HL-60 (cell line): Measurements from ENCODE around the gene CBLN3.

ENCODE experiments used
- DNase-seq, 2 experiments: peaks; one replicate each; pipeline ENCODE4 v3.0.0-alpha.2; 2010 to 2020; ENCODE audit warnings: low read depth in 1 of 2, low spot score in 1 of 2
- H3K27ac ChIP-seq: fragments of 250-450 bp; sonication (Bioruptor Pico); replicated peaks from 2 replicates; pipeline ENCODE4 v1.5.1; 2020; ENCODE audit warnings: mild to moderate bottlenecking, moderate library complexity
- H3K27me3 ChIP-seq: fragments of 250-450 bp; sonication (Bioruptor Pico); 2 replicates; pipeline ENCODE4 v1.5.1; 2021; ENCODE audit warnings: mild to moderate bottlenecking, moderate library complexity; ENCODE audit not compliant: insufficient read depth, poor library complexity, severe bottlenecking
- H3K4me3 ChIP-seq: replicated peaks from 2 replicates; pipeline ENCODE4 v1.5.1; 2011; ENCODE audit warnings: mild to moderate bottlenecking, control low read depth, low read length; ENCODE audit not compliant: insufficient read depth
- GABPA ChIP-seq: IDR thresholded peaks from 2 replicates; pipeline ENCODE4 v1.6.1; 2012; ENCODE audit warnings: low read depth
- POLR2AphosphoS5 ChIP-seq: IDR thresholded peaks from 2 replicates; pipeline ENCODE4 v1.6.1; 2012; ENCODE audit warnings: low read depth
- REST ChIP-seq: IDR thresholded peaks from 2 replicates; pipeline ENCODE4 v1.6.1; 2012; ENCODE audit warnings: low read depth; ENCODE audit not compliant: insufficient replicate concordance
- SPI1 ChIP-seq: IDR thresholded peaks from 2 replicates; pipeline ENCODE4 v1.6.1; 2012; ENCODE audit warnings: low read depth, mild to moderate bottlenecking, borderline replicate concordance
- TF ChIP-seq, protein P1 (sequence below): IDR thresholded peaks from one replicate; pipeline ENCODE4 v1.5.1; 2011; ENCODE audit warnings: low read length, control low read depth, inconsistent platforms; ENCODE audit not compliant: insufficient read depth

CBLN3 gene

DNA sequence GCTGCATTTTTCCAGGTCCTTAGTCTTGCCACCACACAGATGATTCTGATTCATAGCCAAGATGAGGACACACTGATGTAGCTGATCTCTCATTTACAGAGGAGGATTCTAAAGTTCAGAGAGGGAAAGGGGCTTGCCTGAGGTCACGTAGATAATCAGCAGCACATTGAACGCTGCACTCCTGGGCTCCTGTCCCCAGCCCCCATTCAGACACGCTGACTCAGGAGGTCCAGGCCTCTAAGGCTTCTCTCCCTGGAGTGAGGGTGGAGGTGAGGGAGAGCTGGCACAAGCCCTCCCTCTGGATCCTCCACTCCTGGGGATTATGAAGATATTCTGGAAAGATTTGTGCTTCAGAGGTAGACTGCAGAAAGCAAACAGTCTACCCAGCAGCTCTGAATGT is 51.1 kb downstream of the CBLN3 start:
- H3K27me3 ChIP-seq: no peaks in the 10 kb centered on the region
- no peak overlapping the region for H3K27ac ChIP-seq
- DNase-seq: no peak
- TF ChIP-seq POLR2AphosphoS5: no peak
- TF ChIP-seq, protein P1, sequence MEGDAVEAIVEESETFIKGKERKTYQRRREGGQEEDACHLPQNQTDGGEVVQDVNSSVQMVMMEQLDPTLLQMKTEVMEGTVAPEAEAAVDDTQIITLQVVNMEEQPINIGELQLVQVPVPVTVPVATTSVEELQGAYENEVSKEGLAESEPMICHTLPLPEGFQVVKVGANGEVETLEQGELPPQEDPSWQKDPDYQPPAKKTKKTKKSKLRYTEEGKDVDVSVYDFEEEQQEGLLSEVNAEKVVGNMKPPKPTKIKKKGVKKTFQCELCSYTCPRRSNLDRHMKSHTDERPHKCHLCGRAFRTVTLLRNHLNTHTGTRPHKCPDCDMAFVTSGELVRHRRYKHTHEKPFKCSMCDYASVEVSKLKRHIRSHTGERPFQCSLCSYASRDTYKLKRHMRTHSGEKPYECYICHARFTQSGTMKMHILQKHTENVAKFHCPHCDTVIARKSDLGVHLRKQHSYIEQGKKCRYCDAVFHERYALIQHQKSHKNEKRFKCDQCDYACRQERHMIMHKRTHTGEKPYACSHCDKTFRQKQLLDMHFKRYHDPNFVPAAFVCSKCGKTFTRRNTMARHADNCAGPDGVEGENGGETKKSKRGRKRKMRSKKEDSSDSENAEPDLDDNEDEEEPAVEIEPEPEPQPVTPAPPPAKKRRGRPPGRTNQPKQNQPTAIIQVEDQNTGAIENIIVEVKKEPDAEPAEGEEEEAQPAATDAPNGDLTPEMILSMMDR: no peak
- no peak for TF ChIP-seq GABPA
- no peak for TF ChIP-seq SPI1
- no peak for TF ChIP-seq REST
- no peak overlapping the region for H3K4me3 ChIP-seq

DNA sequence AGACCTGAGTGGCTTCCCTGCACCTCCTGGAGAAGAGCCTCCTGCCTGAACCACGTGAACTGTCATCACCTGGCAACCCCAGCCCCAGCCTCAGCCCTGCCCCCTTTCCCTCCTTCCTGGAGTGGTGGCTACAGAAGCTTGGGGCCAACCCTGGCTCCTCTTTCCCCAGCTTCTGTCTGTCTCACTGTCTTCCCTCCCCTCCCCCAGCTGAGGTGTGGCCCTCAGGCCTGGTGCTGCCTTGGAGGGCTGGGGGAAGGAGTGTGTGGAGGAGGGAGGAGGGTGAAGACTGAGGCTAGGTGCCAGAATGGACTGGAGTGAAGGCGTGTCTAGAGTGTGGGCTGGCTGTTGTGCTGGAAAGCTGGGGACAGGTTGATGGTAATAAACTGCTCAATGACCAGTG is 51.8 kb downstream of the CBLN3 start:
- no peak for DNase-seq
- H3K4me3 ChIP-seq: no peak overlapping the region
- TF ChIP-seq, protein P1: no peak
- TF ChIP-seq GABPA: no peak
- TF ChIP-seq REST: no peak
- TF ChIP-seq SPI1: no peak
- TF ChIP-seq POLR2AphosphoS5: no peak
- H3K27me3 ChIP-seq: no peaks in the 10 kb centered on the region
- H3K27ac ChIP-seq: no peak overlapping the region

- no peak overlapping the region for H3K27ac ChIP-seq
- no peak overlapping the region for H3K4me3 ChIP-seq
- no peaks in the 10 kb centered on the region for H3K27me3 ChIP-seq
- TF ChIP-seq, protein P1: no peak
- TF ChIP-seq POLR2AphosphoS5 (no peak), GABPA (no peak), REST (no peak), SPI1 (no peak)
- DNase-seq: no peak
Measured at GRCh38 chr14:24377126-24377525, 52.3 kb downstream of the CBLN3 start.
